ENCODE results near the gene HES2.
"Not testable (repeated sequence)": the region's sequence is repeated elsewhere in the genome, so short reads cannot be mapped to it uniquely, and the experiment has no call there.

The HES2 gene

GRCh38 chr1:6460301-6461050, 40.8 kb upstream of the HES2 start:
- peak; percentile 82 for ATAC-seq
- Mint-ChIP-seq H3K9me3 (no peaks in the 10 kb centered on the region), H3K27ac (peak overlapping the region; percentile 96), H3K4me1 (peaks cover 63% of the 10 kb centered on the region), H3K4me3 (peak overlapping the region; percentile 75), H3K36me3 (peaks cover 47% of the 10 kb centered on the region)
- DNase-seq (ENCODE audit: low spot score in 2 of 2), result peak; percentile 57 to 83

GRCh38 chr1:6459850-6460265, 40.1 kb upstream of the HES2 start:
- peak overlapping the region; percentile 75 for H3K4me3 Mint-ChIP-seq
- peaks cover 41% of the 10 kb centered on the region for H3K36me3 Mint-ChIP-seq
- H3K27ac Mint-ChIP-seq, result peak overlapping the region; percentile 96
- no peaks in the 10 kb centered on the region for H3K9me3 Mint-ChIP-seq
- peaks cover 63% of the 10 kb centered on the region for H3K4me1 Mint-ChIP-seq
- ATAC-seq, result peak; percentile 56
- peak in 1 of 2 donors; percentile 24 for DNase-seq (ENCODE audit: low spot score in 2 of 2)

- H3K27ac Mint-ChIP-seq, result no peak overlapping the region
- no peaks in the 10 kb centered on the region for H3K9me3 Mint-ChIP-seq
- H3K36me3 Mint-ChIP-seq, result peaks cover 23% of the 10 kb centered on the region
- no peak overlapping the region for H3K4me3 Mint-ChIP-seq
- no peak for DNase-seq (ENCODE audit: low spot score in 2 of 2)
- ATAC-seq, result no peak
- peaks cover 48% of the 10 kb centered on the region for H3K4me1 Mint-ChIP-seq
These were observed 37.2 kb upstream of the HES2 start for GRCh38 chr1:6456800-6457466.

GRCh38 chr1:6455752-6456520, 36.2 kb upstream of the HES2 start:
- H3K27ac Mint-ChIP-seq; H3K9me3 Mint-ChIP-seq; ATAC-seq; DNase-seq (ENCODE audit: low spot score in 2 of 2); H3K4me3 Mint-ChIP-seq: not testable (repeated sequence)
- Mint-ChIP-seq H3K4me1 (peaks cover 39% of the 10 kb centered on the region), H3K36me3 (peaks cover 13% of the 10 kb centered on the region)

- DNase-seq (ENCODE audit: low spot score in 2 of 2), result no peak
- H3K27ac Mint-ChIP-seq, result no peak overlapping the region
- peaks cover 5% of the 10 kb centered on the region for H3K36me3 Mint-ChIP-seq
- H3K4me1 Mint-ChIP-seq, result peaks cover 36% of the 10 kb centered on the region
- no peaks in the 10 kb centered on the region for H3K9me3 Mint-ChIP-seq
- H3K4me3 Mint-ChIP-seq, result no peak overlapping the region
- ATAC-seq, result peak; percentile 52
These were observed 35.4 kb upstream of the HES2 start for GRCh38 chr1:6454856-6455751.

- not testable (repeated sequence) for H3K9me3 Mint-ChIP-seq; ATAC-seq; H3K27ac Mint-ChIP-seq; DNase-seq (ENCODE audit: low spot score in 2 of 2); H3K36me3 Mint-ChIP-seq
- Mint-ChIP-seq H3K4me3 (peak overlapping the region; percentile 39), H3K4me1 (peaks cover 37% of the 10 kb centered on the region)
These were observed 34.5 kb upstream of the HES2 start for GRCh38 chr1:6453895-6454855.

- DNase-seq (ENCODE audit: low spot score in 2 of 2) (no peak), ATAC-seq (no peak)
- H3K27ac Mint-ChIP-seq, result no peak overlapping the region
- peaks cover 35% of the 10 kb centered on the region for H3K4me1 Mint-ChIP-seq
- no peak overlapping the region for H3K4me3 Mint-ChIP-seq
- H3K36me3 Mint-ChIP-seq, result peaks cover 4% of the 10 kb centered on the region
- H3K9me3 Mint-ChIP-seq, result no peaks in the 10 kb centered on the region
These were observed 31.2 kb upstream of the HES2 start for GRCh38 chr1:6450943-6451373.

GRCh38 chr1:6450486-6450885, 30.8 kb upstream of the HES2 start:
- H3K9me3 Mint-ChIP-seq; H3K36me3 Mint-ChIP-seq; ATAC-seq; H3K27ac Mint-ChIP-seq; DNase-seq (ENCODE audit: low spot score in 2 of 2); H3K4me3 Mint-ChIP-seq: not testable (repeated sequence)
- peaks cover 35% of the 10 kb centered on the region for H3K4me1 Mint-ChIP-seq

- ATAC-seq (no peak), DNase-seq (ENCODE audit: low spot score in 2 of 2) (no peak)
- Mint-ChIP-seq H3K36me3 (peaks cover 4% of the 10 kb centered on the region), H3K27ac (no peak overlapping the region), H3K4me3 (peak overlapping the region; percentile 69), H3K9me3 (no peaks in the 10 kb centered on the region), H3K4me1 (peaks cover 38% of the 10 kb centered on the region)
These were observed 30.3 kb upstream of the HES2 start for GRCh38 chr1:6450005-6450450.

- no peaks in the 10 kb centered on the region for H3K9me3 Mint-ChIP-seq
- H3K36me3 Mint-ChIP-seq, result peaks cover 4% of the 10 kb centered on the region
- no peak overlapping the region for H3K27ac Mint-ChIP-seq
- DNase-seq (ENCODE audit: low spot score in 2 of 2) (no peak), ATAC-seq (peak; percentile 60)
- H3K4me3 Mint-ChIP-seq, result peak overlapping the region; percentile 69
- peaks cover 43% of the 10 kb centered on the region for H3K4me1 Mint-ChIP-seq
These were observed 29.3 kb upstream of the HES2 start for GRCh38 chr1:6448749-6449631.

- no peak for DNase-seq (ENCODE audit: low spot score in 2 of 2)
- ATAC-seq, result peak; percentile 33
- Mint-ChIP-seq H3K36me3 (no peaks in the 10 kb centered on the region), H3K27ac (no peak overlapping the region), H3K4me3 (peak overlapping the region; percentile 56), H3K9me3 (no peaks in the 10 kb centered on the region), H3K4me1 (peaks cover 35% of the 10 kb centered on the region)
These were observed 28.4 kb upstream of the HES2 start for GRCh38 chr1:6447818-6448748.

All from stimulated activated effector memory CD8-positive, alpha-beta T cell treated with anti-CD3 and anti-CD28 coated beads, Interleukin-12 subunit alpha, Interleukin-12 subunit beta, amount 100 ng/mL, for 72 hours (primary cell).